H1 (cell line): ENCODE results near the gene RAB4B. TPM values are rescaled to one million over a fixed set of nuclear protein-coding genes. Genes with fewer than 3 reads are reported as not detected.
"Not testable (repeated sequence)": the region's sequence is repeated elsewhere in the genome, so short reads cannot be mapped to it uniquely, and the experiment has no call there.

Experiments used
- CTCF ChIA-PET: fragments of 300-600 bp; sonication (Branson Sonifier 250); formaldehyde crosslinking; loops from one replicate; lab custom pipeline; 2021; ENCODE audit not compliant: partially characterized antibody; lab: Charles Lee
- POLR2A ChIA-PET: fragments of 300-600 bp; sonication (Branson Sonifier 250); formaldehyde crosslinking; loops from one replicate; lab custom pipeline; 2021; ENCODE audit warnings: inconsistent platforms; ENCODE audit not compliant: partially characterized antibody; lab: Charles Lee
- DNase-seq, 2 experiments: peaks; one replicate each; pipeline versions ENCODE4 v3.0.0 to v3.0.0-alpha.2; 2010 to 2022; ENCODE audit warnings: low spot score in 2 of 2, low read depth in 1 of 2, mixed read lengths in 1 of 2
- FAIRE-seq: peaks from 2 replicates; lab custom pipeline; 2011; peaks lifted over from hg19 to GRCh38; lab: Jason Lieb, UNC
- H2AFZ ChIP-seq: 2 replicates; pipeline ENCODE4 v1.8.1; 2012; ENCODE audit warnings: low read length, inconsistent platforms
- H2AK5ac ChIP-seq: 2 replicates; pipeline ENCODE4 v1.6.1; 2013; ENCODE audit warnings: low read depth, low read length
- H2BK120ac ChIP-seq: replicated peaks from 2 replicates; pipeline ENCODE3; 2013; ENCODE audit warnings: low read depth, low read length, inconsistent platforms
- H2BK12ac ChIP-seq: 2 replicates; pipeline ENCODE4 v1.6.1; 2013; ENCODE audit warnings: low read depth, low read length
- H2BK15ac ChIP-seq: 2 replicates; pipeline ENCODE4 v1.6.1; 2013; ENCODE audit warnings: low read length
- H2BK20ac ChIP-seq: 2 replicates; pipeline ENCODE4 v1.6.1; 2013; ENCODE audit warnings: low read length
- H2BK5ac ChIP-seq: 2 replicates; pipeline ENCODE4 v1.6.1; 2013; ENCODE audit warnings: low read depth, low read length
- H3K14ac ChIP-seq: 2 replicates; pipeline ENCODE4 v1.6.1; 2013; ENCODE audit warnings: inconsistent platforms; ENCODE audit not compliant: insufficient read length
- H3K18ac ChIP-seq: 2 replicates; pipeline ENCODE4 v1.6.1; 2013; ENCODE audit warnings: low read length; ENCODE audit errors: extremely low read depth
- H3K23ac ChIP-seq: 2 replicates; pipeline ENCODE4 v1.6.1; 2013; ENCODE audit warnings: inconsistent platforms; ENCODE audit not compliant: insufficient read length
- H3K23me2 ChIP-seq: 2 replicates; pipeline ENCODE4 v1.6.1; 2013; ENCODE audit warnings: low read depth, low read length
- H3K27ac ChIP-seq: 2 replicates; pipeline ENCODE4 v1.6.1; 2011; ENCODE audit warnings: low read depth, low read length, inconsistent platforms
- H3K27me3 ChIP-seq, 4 experiments: replicated peaks in 1 of 4; 1 replicate in 1 of 4; 2 replicates in 3 of 4; pipeline versions ENCODE4 v1.6.1 to v1.8.1; 2011 to 2013; ENCODE audit warnings: low read length in 3 of 4, mild to moderate bottlenecking in 3 of 4, inconsistent platforms in 2 of 4, mixed read lengths in 2 of 4, moderate library complexity in 1 of 4; ENCODE audit not compliant: control insufficient read depth in 3 of 4, insufficient read depth in 3 of 4; ENCODE audit errors: extremely low read depth in 1 of 4
- H3K36me3 ChIP-seq, 4 experiments: 2 replicates each; pipeline versions ENCODE4 v1.6.1 to v1.8.1; 2011 to 2013; ENCODE audit warnings: mild to moderate bottlenecking in 4 of 4, low read length in 3 of 4, moderate library complexity in 2 of 4, control low read depth in 1 of 4, inconsistent platforms in 1 of 4; ENCODE audit not compliant: insufficient read depth in 4 of 4, control insufficient read depth in 2 of 4
- H3K4ac ChIP-seq: replicated peaks from 2 replicates; pipeline ENCODE3; 2013; ENCODE audit warnings: low read length, low read depth, mixed read lengths, inconsistent platforms; ENCODE audit not compliant: insufficient read length
- H3K4me1 ChIP-seq, 4 experiments: replicated peaks in 1 of 4; 1 replicate in 1 of 4; 2 replicates in 3 of 4; pipeline versions ENCODE4 v1.6.1 to v1.8.1; 2011 to 2013; ENCODE audit warnings: low read length in 3 of 4, inconsistent platforms in 2 of 4, mixed read lengths in 1 of 4; ENCODE audit not compliant: insufficient read depth in 4 of 4, control insufficient read depth in 3 of 4
- H3K4me2 ChIP-seq, 2 experiments: 2 replicates each; pipeline versions ENCODE4 v1.6.1 to v1.8.1; 2011 to 2013; ENCODE audit warnings: low read depth in 2 of 2, low read length in 2 of 2, control low read depth in 1 of 2, inconsistent platforms in 1 of 2, mild to moderate bottlenecking in 1 of 2; ENCODE audit not compliant: insufficient read depth in 1 of 2
- H3K4me3 ChIP-seq, 4 experiments: fragments of 200-600, 300-600 bp in 1 of 4; sonication (generic), shearing (Covaris generic), sonication (Bioruptor Twin) in 1 of 4; 2 replicates each; pipeline versions ENCODE4 v1.5.1 to v1.8.1; 2011 to 2016; ENCODE audit warnings: low read length in 4 of 4, low read depth in 3 of 4, control low read depth in 2 of 4, inconsistent platforms in 2 of 4, mild to moderate bottlenecking in 2 of 4, mixed read lengths in 1 of 4, moderate library complexity in 1 of 4; ENCODE audit not compliant: insufficient read depth in 2 of 4; ENCODE audit errors: extremely low read depth in 1 of 4
- H3K56ac ChIP-seq: replicated peaks from 2 replicates; pipeline ENCODE3; 2013; ENCODE audit warnings: low read depth, mild to moderate bottlenecking, mixed read lengths, low read length, inconsistent platforms; ENCODE audit not compliant: insufficient read length
- H3K79me1 ChIP-seq: 2 replicates; pipeline ENCODE4 v1.6.1; 2013; ENCODE audit warnings: low read depth, low read length, control low read depth
- H3K79me2 ChIP-seq, 2 experiments: 2 replicates each; pipeline versions ENCODE4 v1.6.1 to v1.8.1; 2012 to 2013; ENCODE audit warnings: low read length in 2 of 2, mild to moderate bottlenecking in 2 of 2, inconsistent platforms in 1 of 2; ENCODE audit not compliant: insufficient read depth in 2 of 2, control insufficient read depth in 1 of 2
- H3K9ac ChIP-seq, 4 experiments: replicated peaks in 1 of 4; 1 replicate in 1 of 4; 2 replicates in 3 of 4; pipeline versions ENCODE4 v1.6.1 to v1.8.1; 2011 to 2013; ENCODE audit warnings: low read depth in 3 of 4, low read length in 3 of 4, control low read depth in 2 of 4, mild to moderate bottlenecking in 2 of 4, moderate library complexity in 2 of 4, inconsistent platforms in 1 of 4; ENCODE audit errors: extremely low read depth in 1 of 4
- H3K9me3 ChIP-seq, 2 experiments: 2 replicates each; pipeline versions ENCODE4 v1.6.1 to v1.8.1; 2012 to 2013; ENCODE audit warnings: mild to moderate bottlenecking in 2 of 2, moderate library complexity in 2 of 2, control low read depth in 1 of 2, inconsistent platforms in 1 of 2, low read depth in 1 of 2, low read length in 1 of 2, mixed read lengths in 1 of 2; ENCODE audit not compliant: insufficient read depth in 2 of 2
- H4K20me1 ChIP-seq, 2 experiments: replicated peaks in 1 of 2; 2 replicates each; pipeline versions ENCODE3 to v1.8.1; 2011 to 2013; ENCODE audit warnings: inconsistent platforms in 2 of 2, low read length in 2 of 2, mild to moderate bottlenecking in 1 of 2; ENCODE audit not compliant: insufficient read depth in 2 of 2, control insufficient read depth in 1 of 2
- H4K5ac ChIP-seq: 2 replicates; pipeline ENCODE4 v1.6.1; 2013; ENCODE audit warnings: low read length, low read depth, mixed read lengths, inconsistent platforms; ENCODE audit not compliant: insufficient read length
- H4K8ac ChIP-seq: 2 replicates; pipeline ENCODE4 v1.8.0; 2013; ENCODE audit warnings: mild to moderate bottlenecking, moderate library complexity, low read length, inconsistent platforms; ENCODE audit not compliant: insufficient read depth; ENCODE audit errors: extremely low read depth
- H4K91ac ChIP-seq: replicated peaks from 2 replicates; pipeline ENCODE3; 2013; ENCODE audit warnings: low read length, mixed read lengths, inconsistent platforms; ENCODE audit not compliant: insufficient read length
- HDAC2 ChIP-seq, 2 experiments: fragments of 300-600 bp in 1 of 2; sonication (generic) in 1 of 2; IDR thresholded peaks; 2 replicates each; pipeline ENCODE4 v1.6.1; 2011 to 2012; ENCODE audit warnings: low read depth in 2 of 2, low read length in 2 of 2, mild to moderate bottlenecking in 2 of 2, moderate library complexity in 2 of 2, borderline replicate concordance in 1 of 2, inconsistent platforms in 1 of 2
- WGBS, 2 experiments: shearing (Covaris generic) in 1 of 2; methylation state at CpG; one replicate each; pipeline versions ENCODE4 v1.1.6 to v1.1.7; 2013 to 2015; ENCODE audit warnings: low lambda C conversion rate in 2 of 2, mixed read lengths in 2 of 2, inconsistent platforms in 1 of 2, low coverage in 1 of 2, missing lambda C conversion rate in 1 of 2; ENCODE audit not compliant: insufficient replicate concordance in 2 of 2, insufficient coverage in 1 of 2, insufficient read length in 1 of 2; ENCODE audit errors: extremely low coverage in 1 of 2, missing lambda C conversion rate in 1 of 2; 5-methylcytosine and 5-hydroxymethylcytosine counted together
- polyA plus RNA-seq, 7 experiments: library from polyadenylated mRNA; depleted of rRNA in 3 of 7; stranded (reverse) in 5 of 7; unstranded in 2 of 7; fragments of >200 nt in 5 of 7; fragments of 200-250 nt in 2 of 7; gene quantifications; 1 replicate in 5 of 7; 2 replicates in 1 of 7; 4 replicates in 1 of 7; pipeline versions ENCODE4 v1.2.1 to v1.2.3, GENCODE V29; 2011 to 2013; ENCODE audit warnings: missing spikeins in 2 of 7, mixed read lengths in 2 of 7
- total RNA-seq: library from RNA; stranded (reverse); fragmentation: NEBNext Ultra II Directional; extraction: Animal tissue kit (Norgen Biotek cat#: 25700); gene quantifications from 2 replicates; pipeline ENCODE4 v1.2.1, GENCODE V29; 2021

The RAB4B gene
- total and polyA plus RNA-seq, 2 of the 8 experiments (the other 6 are each of a cell fraction or from before 2014, with no cell fraction given) = 15.9 to 28.6 TPM

GRCh38 chr19:40829205-40829604 lies 51.2 kb downstream of the RAB4B start (continued):
- TF ChIP-seq HDAC2 (IDR thresholded peaks at IDR 0.05; ENCODE audit: borderline replicate concordance in 1 of 2, low read depth in 2 of 2, low read length in 2 of 2) = no peak

GRCh38 chr19:40830741-40831140 lies 52.7 kb downstream of the RAB4B start:
- DNase-seq, H4K20me1 ChIP-seq, H4K8ac ChIP-seq, H2BK120ac ChIP-seq, H2BK20ac ChIP-seq, H3K27me3 ChIP-seq, H3K4ac ChIP-seq, H3K36me3 ChIP-seq, H2AK5ac ChIP-seq, H3K4me3 ChIP-seq, H3K9me3 ChIP-seq, H4K91ac ChIP-seq, H3K27ac ChIP-seq, H3K4me1 ChIP-seq, H3K79me1 ChIP-seq, H3K4me2 ChIP-seq, H3K23me2 ChIP-seq, H3K23ac ChIP-seq, FAIRE-seq, H2BK5ac ChIP-seq, H4K5ac ChIP-seq, H2BK15ac ChIP-seq, H3K79me2 ChIP-seq, H2AFZ ChIP-seq, H3K56ac ChIP-seq, H2BK12ac ChIP-seq, H3K14ac ChIP-seq, H3K18ac ChIP-seq, H3K9ac ChIP-seq: not testable (repeated sequence)
- WGBS, 2 experiments = 88% methylated on average over 16 of the region's 16 CpGs; no CpG with 5 or more reads in 1 of the 2 experiments
- POLR2A ChIA-PET = interaction anchor here (1.0 kb wide), 1 partner anchor 401 kb away, joined by 3 read pairs; no protein-coding TSS in a partner anchor
- CTCF ChIA-PET = interaction anchor here (0.6 kb wide), 1 partner anchor 1570 kb away, joined by 3 read pairs; no protein-coding TSS in a partner anchor
